Measurements from ENCODE around the gene SMIM32. TPM values are rescaled to one million over a fixed set of nuclear protein-coding genes. Genes with fewer than 3 reads are reported as not detected.

The SMIM32 gene
- total and polyA plus RNA-seq, 2 experiments from 2014 or later = not detected

DNA sequence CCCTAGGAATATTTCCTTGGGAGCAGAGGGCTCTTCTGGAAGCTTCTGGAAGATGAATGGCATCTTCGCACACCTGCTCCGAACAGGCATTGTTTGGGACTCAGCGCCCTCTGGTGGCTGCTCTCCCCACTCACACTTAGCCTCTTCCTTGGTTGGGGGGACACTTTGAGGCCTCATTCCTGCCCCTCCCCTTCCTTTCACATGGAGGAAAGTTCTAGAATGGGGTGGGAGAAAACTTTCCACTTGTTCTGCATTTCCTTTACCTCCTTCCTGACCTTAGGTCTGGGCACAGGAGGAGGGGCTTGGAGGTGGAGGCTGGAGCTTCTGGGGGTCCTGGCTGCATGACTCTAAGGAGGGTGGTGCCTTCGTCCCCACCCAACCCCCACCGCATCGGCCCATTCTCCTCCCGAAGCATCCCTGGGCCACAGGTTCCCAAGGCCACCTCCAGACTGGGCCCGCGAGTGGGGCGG lies 19.3 kb upstream of the SMIM32 start:
- no peaks in the 10 kb centered on the region for H3K9me3 ChIP-seq (ENCODE audit: low read depth)
- no peak overlapping the region for H3K4me3 ChIP-seq
- in situ Hi-C loops (cut with MboI) = loop anchor here (5.0 to 25.0 kb wide), 2 partner anchors 325 to 650 kb away; no protein-coding TSS in a partner anchor
- DNase-seq = peak; percentile 60
- no peak overlapping the region for H3K4me2 ChIP-seq (ENCODE audit: unreplicated experiment)
- TF ChIP-seq EZH2 (IDR thresholded peaks at IDR 0.05; ENCODE audit: insufficient read depth, poor library complexity, severe bottlenecking) (no peak), EZH2phosphoT487 (IDR thresholded peaks at IDR 0.05; ENCODE audit: insufficient read depth, low read depth) (no peak)
- no peaks in the 10 kb centered on the region for H3K4me1 ChIP-seq (ENCODE audit: insufficient read depth)
- H3K79me2 ChIP-seq (ENCODE audit: insufficient read depth) = no peaks in the 10 kb centered on the region
- no peaks in the 10 kb centered on the region for H3K36me3 ChIP-seq (ENCODE audit: low read depth)
- WGBS, 2 experiments (ENCODE audit: low coverage in 1 of 2, low lambda C conversion rate in 2 of 2, missing lambda C conversion rate in 2 of 2) = 26% methylated on average over 10 of the region's 10 CpGs
- no peak overlapping the region for H2AFZ ChIP-seq
- H3F3A ChIP-seq (ENCODE audit: insufficient read depth) = no peaks in the 10 kb centered on the region
- H4K20me1 ChIP-seq (ENCODE audit: insufficient read depth) = no peaks in the 10 kb centered on the region
- no peaks in the 10 kb centered on the region for H3K9me2 ChIP-seq (ENCODE audit: insufficient read depth)
- no peak overlapping the region for H3K9ac ChIP-seq
- peaks cover 7% of the 10 kb centered on the region; the same call in 1 of the 2 replicates for H3K27me3 ChIP-seq (replicated peaks; ENCODE audit: insufficient read depth)
- no peak overlapping the region for H3K27ac ChIP-seq

DNA sequence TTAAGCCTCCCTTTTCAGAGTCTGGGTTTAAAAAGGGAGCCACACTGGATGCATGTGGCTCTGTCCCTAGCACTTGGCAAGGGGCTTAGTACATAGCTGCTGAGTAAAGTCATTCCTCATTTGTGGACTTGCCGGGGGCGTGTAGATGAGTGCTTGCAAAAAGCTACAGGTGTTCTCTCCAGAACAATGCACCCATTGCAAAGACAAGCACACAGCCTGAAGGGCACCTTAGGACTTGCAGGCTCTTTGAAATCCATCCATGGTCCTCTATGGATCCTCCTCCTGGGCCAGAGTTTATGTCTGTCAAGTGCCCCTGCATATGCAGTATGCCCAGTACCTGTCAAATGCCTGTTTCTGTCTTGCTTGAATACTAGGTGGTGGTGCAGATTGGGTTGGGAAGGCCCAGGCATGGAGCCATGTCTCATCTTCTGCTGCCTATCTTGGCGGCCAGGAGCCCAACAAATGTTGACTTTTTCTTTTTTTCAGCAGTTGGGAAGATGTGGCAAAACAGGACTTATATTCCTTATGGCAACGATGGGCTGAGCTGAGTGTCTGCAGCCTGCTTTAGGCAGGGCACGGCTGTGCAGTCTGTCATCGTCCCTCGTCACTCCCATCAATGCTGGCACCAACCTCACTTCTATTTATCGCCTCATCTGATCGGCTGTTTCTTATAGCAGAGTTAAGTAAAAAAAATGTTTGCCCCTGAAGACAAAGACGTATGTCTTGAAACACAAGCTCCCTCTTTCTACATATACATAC lies 18.5 kb upstream of the SMIM32 start:
- H3K4me1 ChIP-seq (ENCODE audit: insufficient read depth) = no peaks in the 10 kb centered on the region
- no peaks in the 10 kb centered on the region for H3K79me2 ChIP-seq (ENCODE audit: insufficient read depth)
- in situ Hi-C loops (cut with MboI) = loop anchor here (5.0 to 25.0 kb wide), 2 partner anchors 324 to 649 kb away; no protein-coding TSS in a partner anchor

DNA sequence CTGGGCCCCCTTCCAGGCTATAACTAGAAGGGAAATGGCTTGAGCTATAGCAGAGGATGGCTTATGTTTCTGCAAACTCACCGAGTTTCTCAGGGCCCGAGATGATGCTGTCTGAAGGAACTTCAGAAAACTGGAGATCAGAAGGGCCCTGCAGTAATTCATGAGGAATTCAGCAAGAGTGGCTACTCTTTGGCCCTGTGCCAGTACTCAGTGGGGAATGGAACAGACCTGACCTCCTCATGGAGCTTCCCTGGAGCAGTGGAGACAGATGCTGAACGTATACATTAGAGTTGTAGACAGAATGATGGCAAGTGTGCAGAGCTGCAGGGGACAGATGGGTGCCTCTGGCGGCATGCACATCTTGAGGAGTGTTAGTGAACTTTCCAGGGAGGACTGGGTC lies 17.3 kb upstream of the SMIM32 start:
- Histone ChIP-seq H3K27ac (no peak overlapping the region), H3K4me1 (ENCODE audit: insufficient read depth) (no peaks in the 10 kb centered on the region), H2AFZ (no peak overlapping the region), H3K9me3 (ENCODE audit: low read depth) (no peaks in the 10 kb centered on the region), H4K20me1 (ENCODE audit: insufficient read depth) (no peaks in the 10 kb centered on the region), H3K4me2 (ENCODE audit: unreplicated experiment) (no peak overlapping the region), H3K79me2 (ENCODE audit: insufficient read depth) (no peaks in the 10 kb centered on the region), H3K27me3 (replicated peaks; ENCODE audit: insufficient read depth) (0 out of 2 replicates have a peak, but pooled peaks cover 7% of the 10 kb centered on the region), H3F3A (ENCODE audit: insufficient read depth) (no peaks in the 10 kb centered on the region), H3K4me3 (no peak overlapping the region), H3K9ac (no peak overlapping the region), H3K36me3 (ENCODE audit: low read depth) (no peaks in the 10 kb centered on the region), H3K9me2 (ENCODE audit: insufficient read depth) (no peaks in the 10 kb centered on the region)
- WGBS, 2 experiments (ENCODE audit: low coverage in 1 of 2, low lambda C conversion rate in 2 of 2, missing lambda C conversion rate in 2 of 2) = 71 to 80% methylated on average over 4 of the region's 4 CpGs
- in situ Hi-C loops (cut with MboI) = loop anchor here (5.0 to 25.0 kb wide), 2 partner anchors 323 to 648 kb away; no protein-coding TSS in a partner anchor
- DNase-seq = no peak
- TF ChIP-seq EZH2 (IDR thresholded peaks at IDR 0.05; ENCODE audit: insufficient read depth, poor library complexity, severe bottlenecking) (no peak), EZH2phosphoT487 (IDR thresholded peaks at IDR 0.05; ENCODE audit: insufficient read depth, low read depth) (no peak)

More for the DNA sequence above, 18.5 kb upstream of the SMIM32 start:
- H3K9me3 ChIP-seq (ENCODE audit: low read depth) = no peaks in the 10 kb centered on the region
- TF ChIP-seq EZH2 (IDR thresholded peaks at IDR 0.05; ENCODE audit: insufficient read depth, poor library complexity, severe bottlenecking) (no peak), EZH2phosphoT487 (IDR thresholded peaks at IDR 0.05; ENCODE audit: insufficient read depth, low read depth) (no peak)
- H2AFZ ChIP-seq = no peak overlapping the region
- WGBS, 2 experiments (ENCODE audit: low coverage in 1 of 2, low lambda C conversion rate in 2 of 2, missing lambda C conversion rate in 2 of 2) = 43 to 50% methylated on average over 10 of the region's 10 CpGs
- H3K4me2 ChIP-seq (ENCODE audit: unreplicated experiment) = no peak overlapping the region
- no peak overlapping the region for H3K27ac ChIP-seq
- no peaks in the 10 kb centered on the region for H3K36me3 ChIP-seq (ENCODE audit: low read depth)
- H3K9me2 ChIP-seq (ENCODE audit: insufficient read depth) = no peaks in the 10 kb centered on the region
- H3K4me3 ChIP-seq = no peak overlapping the region
- no peaks in the 10 kb centered on the region for H4K20me1 ChIP-seq (ENCODE audit: insufficient read depth)
- H3F3A ChIP-seq (ENCODE audit: insufficient read depth) = no peaks in the 10 kb centered on the region
- no peak overlapping the region for H3K9ac ChIP-seq
- no peak for DNase-seq
- H3K27me3 ChIP-seq (replicated peaks; ENCODE audit: insufficient read depth) = 0 out of 2 replicates have a peak, but pooled peaks cover 7% of the 10 kb centered on the region

DNA sequence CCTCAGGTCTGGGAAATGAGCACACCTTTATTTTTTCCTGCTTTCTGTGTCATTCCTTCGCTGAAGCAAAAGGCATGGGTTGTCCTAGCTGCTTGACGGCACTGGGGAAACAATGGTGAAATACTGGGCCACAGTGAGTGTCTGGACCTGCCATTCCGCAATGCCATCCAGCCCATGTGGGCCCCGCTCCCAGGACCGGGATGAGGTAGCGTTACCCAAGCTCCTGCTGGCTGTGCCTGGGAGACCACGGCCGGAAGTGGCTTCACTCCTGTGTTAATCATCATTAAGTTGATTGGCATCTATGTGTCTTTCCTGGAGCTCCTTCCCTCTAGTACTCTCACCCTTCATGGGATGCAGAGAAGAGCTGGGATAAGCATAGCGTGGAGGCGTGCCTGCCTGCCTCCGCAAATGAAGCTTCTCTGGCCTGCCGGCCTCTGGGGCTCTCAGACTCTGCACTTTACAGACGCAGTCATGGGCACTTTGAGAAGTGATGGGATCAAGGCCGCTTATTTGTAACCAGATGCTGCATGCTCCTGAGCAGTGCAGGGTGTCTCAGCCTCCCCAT lies 16.5 kb upstream of the SMIM32 start:
- Histone ChIP-seq H3K4me1 (ENCODE audit: insufficient read depth) (no peaks in the 10 kb centered on the region), H3K4me2 (ENCODE audit: unreplicated experiment) (no peak overlapping the region), H3K9me3 (ENCODE audit: low read depth) (no peaks in the 10 kb centered on the region), H3K36me3 (ENCODE audit: low read depth) (no peaks in the 10 kb centered on the region), H4K20me1 (ENCODE audit: insufficient read depth) (no peaks in the 10 kb centered on the region), H3K9me2 (ENCODE audit: insufficient read depth) (no peaks in the 10 kb centered on the region), H3K9ac (no peak overlapping the region), H3K27me3 (replicated peaks; ENCODE audit: insufficient read depth) (0 out of 2 replicates have a peak, but pooled peaks cover 7% of the 10 kb centered on the region), H3K27ac (no peak overlapping the region), H3K4me3 (no peak overlapping the region), H2AFZ (no peak overlapping the region), H3K79me2 (ENCODE audit: insufficient read depth) (no peaks in the 10 kb centered on the region), H3F3A (ENCODE audit: insufficient read depth) (no peaks in the 10 kb centered on the region)
- 90 to 92% methylated on average over 14 of the region's 14 CpGs for WGBS, 2 experiments (ENCODE audit: low coverage in 1 of 2, low lambda C conversion rate in 2 of 2, missing lambda C conversion rate in 2 of 2)
- in situ Hi-C loops (cut with MboI) = loop anchor here (25.0 kb wide), 1 partner anchor 647 kb away; no protein-coding TSS in a partner anchor
- no peak for TF ChIP-seq EZH2phosphoT487 (IDR thresholded peaks at IDR 0.05; ENCODE audit: insufficient read depth, low read depth)
- no peak for TF ChIP-seq EZH2 (IDR thresholded peaks at IDR 0.05; ENCODE audit: insufficient read depth, poor library complexity, severe bottlenecking)
- no peak for DNase-seq
